Measurements from ENCODE around the gene RNF169.
A peak's percentile ranks its signal among the peaks of the same experiment; 100 is the strongest.

DNA sequence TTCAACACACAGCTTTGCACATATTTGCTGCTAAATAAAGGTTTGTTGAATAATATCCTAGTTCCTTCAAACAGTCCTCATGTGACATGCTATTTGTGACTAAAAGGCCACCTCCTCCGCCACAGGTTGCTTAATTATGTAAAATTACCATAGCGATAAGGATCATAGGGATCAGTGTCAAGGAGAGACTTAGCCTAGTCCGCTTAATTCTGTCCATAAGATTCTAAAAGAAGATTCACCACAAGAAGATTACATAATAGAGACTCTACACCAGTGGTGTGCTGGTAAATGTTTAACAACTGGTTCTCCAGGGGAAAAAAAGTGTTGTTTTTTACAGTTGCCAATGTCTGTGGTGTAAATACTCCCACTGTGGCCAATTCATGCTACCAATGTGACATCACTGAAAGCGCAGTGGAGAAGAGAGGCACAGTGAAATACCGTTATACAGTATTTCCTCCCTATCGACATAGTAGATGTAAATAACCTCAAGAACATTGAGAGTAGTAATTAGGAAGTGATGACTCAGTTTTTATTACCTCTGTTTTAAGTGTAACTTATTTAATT lies 13.2 kb upstream of the RNF169 start:
- TF ChIP-seq, protein P1, sequence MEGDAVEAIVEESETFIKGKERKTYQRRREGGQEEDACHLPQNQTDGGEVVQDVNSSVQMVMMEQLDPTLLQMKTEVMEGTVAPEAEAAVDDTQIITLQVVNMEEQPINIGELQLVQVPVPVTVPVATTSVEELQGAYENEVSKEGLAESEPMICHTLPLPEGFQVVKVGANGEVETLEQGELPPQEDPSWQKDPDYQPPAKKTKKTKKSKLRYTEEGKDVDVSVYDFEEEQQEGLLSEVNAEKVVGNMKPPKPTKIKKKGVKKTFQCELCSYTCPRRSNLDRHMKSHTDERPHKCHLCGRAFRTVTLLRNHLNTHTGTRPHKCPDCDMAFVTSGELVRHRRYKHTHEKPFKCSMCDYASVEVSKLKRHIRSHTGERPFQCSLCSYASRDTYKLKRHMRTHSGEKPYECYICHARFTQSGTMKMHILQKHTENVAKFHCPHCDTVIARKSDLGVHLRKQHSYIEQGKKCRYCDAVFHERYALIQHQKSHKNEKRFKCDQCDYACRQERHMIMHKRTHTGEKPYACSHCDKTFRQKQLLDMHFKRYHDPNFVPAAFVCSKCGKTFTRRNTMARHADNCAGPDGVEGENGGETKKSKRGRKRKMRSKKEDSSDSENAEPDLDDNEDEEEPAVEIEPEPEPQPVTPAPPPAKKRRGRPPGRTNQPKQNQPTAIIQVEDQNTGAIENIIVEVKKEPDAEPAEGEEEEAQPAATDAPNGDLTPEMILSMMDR (conservative IDR thresholded peaks at IDR 0.05; ENCODE audit: low read depth, low read length), result no peak
- TF ChIP-seq MAFK (IDR thresholded peaks at IDR 0.05; ENCODE audit: low read depth, low read length), result 0 out of 2 replicates have a peak, but pooled peaks have one; percentile 6
- TF ChIP-seq MAZ (IDR thresholded peaks at IDR 0.05; ENCODE audit: borderline replicate concordance, low read depth, low read length), result no peak
- TF ChIP-seq, protein P2, sequence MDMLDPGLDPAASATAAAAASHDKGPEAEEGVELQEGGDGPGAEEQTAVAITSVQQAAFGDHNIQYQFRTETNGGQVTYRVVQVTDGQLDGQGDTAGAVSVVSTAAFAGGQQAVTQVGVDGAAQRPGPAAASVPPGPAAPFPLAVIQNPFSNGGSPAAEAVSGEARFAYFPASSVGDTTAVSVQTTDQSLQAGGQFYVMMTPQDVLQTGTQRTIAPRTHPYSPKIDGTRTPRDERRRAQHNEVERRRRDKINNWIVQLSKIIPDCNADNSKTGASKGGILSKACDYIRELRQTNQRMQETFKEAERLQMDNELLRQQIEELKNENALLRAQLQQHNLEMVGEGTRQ (IDR thresholded peaks at IDR 0.05; ENCODE audit: low read depth, low read length), result no peak
- no peak for TF ChIP-seq SMC3 (IDR thresholded peaks at IDR 0.05; ENCODE audit: low read depth, low read length)
- TF ChIP-seq RFX5 (IDR thresholded peaks at IDR 0.05; ENCODE audit: low read depth, low read length), result no peak
- no peak for TF ChIP-seq CEBPB (IDR thresholded peaks at IDR 0.05; ENCODE audit: low read depth, low read length)
